Calu3 (cell line): ENCODE measurements around the gene HDAC8. TPM values are rescaled to one million over a fixed set of nuclear protein-coding genes. Genes with fewer than 3 reads are reported as not detected.
"Not testable (repeated sequence)": the region's sequence is repeated elsewhere in the genome, so short reads cannot be mapped to it uniquely, and the experiment has no call there.

Source experiments
- BruUV-seq: library from RNA; stranded (reverse); fragments of 400-500 nt; replicated peaks from 2 replicates; lab custom pipeline; 2021; lab: Mats Ljungman, UMichigan
- CTCF ChIA-PET: fragments of 300-600 bp; sonication (Branson Sonifier 250); formaldehyde crosslinking; loops from one replicate; lab custom pipeline; 2022; ENCODE audit warnings: antibody characterized with exemption; lab: Charles Lee
- DNase-seq: peaks from one replicate; pipeline ENCODE4 v3.0.0; 2022
- H3K27ac Mint-ChIP-seq: one replicate; pipeline ENCODE4 v1.8.0; 2022; ENCODE audit warnings: mixed read lengths; ENCODE audit not compliant: unreplicated experiment
- H3K27me3 Mint-ChIP-seq: one replicate; pipeline ENCODE4 v1.8.0; 2022; ENCODE audit warnings: mixed read lengths; ENCODE audit not compliant: unreplicated experiment
- H3K36me3 Mint-ChIP-seq: one replicate; pipeline ENCODE4 v1.8.0; 2022; ENCODE audit warnings: mild to moderate bottlenecking, moderate library complexity, mixed read lengths; ENCODE audit not compliant: insufficient read depth, unreplicated experiment
- H3K4me1 Mint-ChIP-seq: one replicate; pipeline ENCODE4 v1.8.0; 2022; ENCODE audit warnings: mild to moderate bottlenecking, low read depth, mixed read lengths; ENCODE audit not compliant: unreplicated experiment
- H3K4me3 Mint-ChIP-seq: one replicate; pipeline ENCODE4 v1.8.0; 2022; ENCODE audit warnings: mild to moderate bottlenecking, low read depth, moderate library complexity, mixed read lengths; ENCODE audit not compliant: unreplicated experiment
- H3K9me3 Mint-ChIP-seq: one replicate; pipeline ENCODE4 v1.8.0; 2022; ENCODE audit warnings: low read depth, mixed read lengths; ENCODE audit not compliant: unreplicated experiment
- CTCF ChIP-seq: fragments of 200-600 bp; IDR thresholded peaks from one replicate; pipeline ENCODE4 v1.8.0; 2022; ENCODE audit warnings: antibody characterized with exemption; ENCODE audit not compliant: unreplicated experiment
- intact Hi-C: fragments of 100-400 bp; cut with micrococcal nuclease; formaldehyde crosslinking; loops from one replicate; pipeline ENCODE4 v1.10.0; 2022; ENCODE audit not compliant: unreplicated experiment
- total RNA-seq: library from RNA; stranded (reverse); gene quantifications from 2 replicates; pipeline ENCODE4 v1.2.3, GENCODE V29; 2022

Gene HDAC8
- total RNA-seq, 1 experiment from 2014 or later, result 52.5 TPM

GRCh38 chrX:72340041-72340440 is 232.6 kb downstream of the HDAC8 start:
- Mint-ChIP-seq H3K4me3 (no peak overlapping the region), H3K9me3 (no peaks in the 10 kb centered on the region), H3K27me3 (no peaks in the 10 kb centered on the region), H3K27ac (no peak overlapping the region), H3K36me3 (no peaks in the 10 kb centered on the region), H3K4me1 (no peaks in the 10 kb centered on the region)
- TF ChIP-seq CTCF, result no peak
- BruUV-seq, result no TSS peak
- CTCF ChIA-PET, result no interaction called here
- DNase-seq, result no peak
- intact Hi-C loops, result no loop called here

- no TSS peak for BruUV-seq
- TF ChIP-seq CTCF, result no peak
- CTCF ChIA-PET, result interaction anchor here (1.0 kb wide), 1 partner anchor 12 kb away, joined by 4 read pairs; no protein-coding TSS in a partner anchor
- no peaks in the 10 kb centered on the region for H3K9me3 Mint-ChIP-seq
- H3K27me3 Mint-ChIP-seq, result no peaks in the 10 kb centered on the region
- no peak overlapping the region for H3K4me3 Mint-ChIP-seq
- no peak overlapping the region for H3K27ac Mint-ChIP-seq
- H3K4me1 Mint-ChIP-seq, result no peaks in the 10 kb centered on the region
- intact Hi-C loops, result no loop called here
- H3K36me3 Mint-ChIP-seq, result no peaks in the 10 kb centered on the region
- no peak for DNase-seq
Measured at GRCh38 chrX:72330131-72330530, 242.5 kb downstream of the HDAC8 start.

- Mint-ChIP-seq H3K4me3 (no peak overlapping the region), H3K36me3 (no peaks in the 10 kb centered on the region), H3K4me1 (no peaks in the 10 kb centered on the region), H3K9me3 (no peaks in the 10 kb centered on the region), H3K27ac (no peak overlapping the region), H3K27me3 (no peaks in the 10 kb centered on the region)
- BruUV-seq, result no TSS peak
- no peak for TF ChIP-seq CTCF
- intact Hi-C loops, result no loop called here
- no peak for DNase-seq
- CTCF ChIA-PET, result no interaction called here
Measured at GRCh38 chrX:72326605-72327300, 245.9 kb downstream of the HDAC8 start.

GRCh38 chrX:72319651-72320050 is 253.0 kb downstream of the HDAC8 start:
- intact Hi-C loops, H3K4me1 Mint-ChIP-seq, H3K27ac Mint-ChIP-seq, H3K36me3 Mint-ChIP-seq, H3K9me3 Mint-ChIP-seq, H3K4me3 Mint-ChIP-seq, CTCF ChIA-PET, BruUV-seq, DNase-seq: not testable (repeated sequence)
- peaks cover 15% of the 10 kb centered on the region for H3K27me3 Mint-ChIP-seq

GRCh38 chrX:72317139-72317538 is 255.5 kb downstream of the HDAC8 start:
- Mint-ChIP-seq H3K27ac (no peak overlapping the region), H3K27me3 (peaks cover 15% of the 10 kb centered on the region)
- intact Hi-C loops, result no loop called here

More at GRCh38 chrX:72317139-72317538, 255.5 kb downstream of the HDAC8 start:
- CTCF ChIA-PET, result no interaction called here
- H3K9me3 Mint-ChIP-seq, result no peaks in the 10 kb centered on the region
- H3K4me3 Mint-ChIP-seq, result no peak overlapping the region
- BruUV-seq, result no TSS peak
- no peaks in the 10 kb centered on the region for H3K4me1 Mint-ChIP-seq
- no peak for DNase-seq
- no peaks in the 10 kb centered on the region for H3K36me3 Mint-ChIP-seq
- TF ChIP-seq CTCF, result no peak
